ENCODE data around the gene ANKRD23. TPM values are rescaled to one million over a fixed set of nuclear protein-coding genes. Genes with fewer than 3 reads are reported as not detected.

ANKRD23 gene
- polyA plus RNA-seq, 1 donor = 13.8 TPM

DNA sequence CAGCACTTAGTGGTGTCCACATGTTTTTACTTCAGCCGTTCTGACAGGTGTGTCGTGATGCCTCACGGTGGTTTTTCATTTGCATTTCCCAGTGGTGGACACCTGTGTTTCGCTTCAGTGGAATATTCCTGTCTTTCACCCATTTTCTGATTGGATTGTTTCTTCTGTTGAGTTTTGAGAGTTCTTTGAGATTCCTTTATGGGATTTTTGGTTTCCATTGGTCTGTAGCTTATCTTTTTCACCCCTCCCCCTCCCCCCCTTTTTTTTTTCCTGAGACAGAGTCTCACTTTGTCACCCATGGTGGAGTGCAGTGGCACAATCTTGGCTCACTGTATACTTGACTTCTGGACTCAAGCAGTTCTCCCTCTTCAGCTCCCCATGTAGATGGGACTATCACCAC, 8.0 kb downstream of the ANKRD23 start:
- no peak for DNase-seq

- DNase-seq = no peak
Observed at GRCh38 chr2:96832754-96833507, 10.9 kb downstream of the ANKRD23 start.

DNA sequence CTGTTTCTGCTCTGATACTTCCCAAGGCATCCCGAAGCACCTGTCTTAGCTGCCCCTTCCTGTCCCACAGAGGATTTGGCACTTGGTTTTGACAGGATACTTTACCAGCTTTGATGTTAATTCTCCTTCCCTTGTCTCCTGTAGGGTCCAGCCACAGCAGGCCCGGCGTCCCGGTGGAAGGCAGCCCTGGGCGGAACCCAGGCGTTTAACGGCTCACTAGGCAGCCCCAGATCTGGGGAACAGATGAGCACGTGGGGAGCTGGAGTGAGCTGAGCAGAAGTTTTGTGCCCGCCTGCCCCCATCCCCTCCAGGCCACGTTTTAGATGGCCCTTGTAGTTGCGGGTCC, 11.4 kb downstream of the ANKRD23 start:
- no peak for DNase-seq

- DNase-seq = no peak
Observed at GRCh38 chr2:96831679-96832078, 12.1 kb downstream of the ANKRD23 start.

DNA sequence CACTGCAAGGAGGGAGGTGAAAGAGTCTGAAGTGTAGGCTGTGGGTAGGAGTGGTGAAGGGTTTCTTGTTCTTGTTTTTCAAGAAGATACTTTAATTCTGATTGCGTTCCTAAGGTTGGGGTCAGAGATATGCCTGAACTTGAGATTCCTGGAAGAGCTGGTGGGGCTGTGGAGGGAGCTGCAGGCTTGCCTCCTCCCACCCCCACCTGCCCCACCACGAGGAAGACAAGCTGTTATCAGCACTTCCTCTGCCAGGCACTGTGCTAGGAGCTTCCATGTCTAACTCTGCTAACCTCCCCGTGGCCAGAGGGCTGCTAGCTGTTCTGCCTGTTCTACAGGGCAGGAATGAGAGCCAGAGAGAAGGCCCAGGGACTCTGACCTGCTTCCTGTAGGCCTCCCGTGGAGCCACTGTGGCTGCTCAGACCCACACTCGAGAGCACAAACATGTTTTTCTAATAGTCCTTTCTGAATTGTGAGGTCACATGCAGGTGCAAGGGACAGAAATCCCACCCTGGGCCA, 13.7 kb downstream of the ANKRD23 start:
- DNase-seq = no peak

DNA sequence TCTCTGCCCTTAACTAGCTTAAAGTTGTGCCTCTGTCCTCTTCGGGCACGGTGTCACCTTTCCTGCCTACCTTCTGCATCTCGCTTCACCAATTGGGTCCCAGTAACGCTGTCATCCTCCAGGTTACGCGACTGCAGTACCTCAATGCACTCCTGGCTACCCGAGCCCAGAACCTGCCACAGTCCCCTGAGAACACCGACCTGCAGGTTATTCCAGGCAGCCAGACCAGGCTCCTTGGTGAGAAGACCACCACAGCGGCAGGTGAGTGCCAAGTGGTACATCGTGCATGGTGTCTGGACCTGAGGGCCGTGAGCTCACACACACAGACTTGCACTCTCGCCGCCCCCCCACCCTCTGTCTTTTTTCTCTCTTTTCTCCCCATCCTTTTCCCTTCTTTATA, 14.9 kb downstream of the ANKRD23 start:
- DNase-seq = no peak

- DNase-seq = no peak
Observed at GRCh38 chr2:96828436-96828835, 15.4 kb downstream of the ANKRD23 start.

DNA sequence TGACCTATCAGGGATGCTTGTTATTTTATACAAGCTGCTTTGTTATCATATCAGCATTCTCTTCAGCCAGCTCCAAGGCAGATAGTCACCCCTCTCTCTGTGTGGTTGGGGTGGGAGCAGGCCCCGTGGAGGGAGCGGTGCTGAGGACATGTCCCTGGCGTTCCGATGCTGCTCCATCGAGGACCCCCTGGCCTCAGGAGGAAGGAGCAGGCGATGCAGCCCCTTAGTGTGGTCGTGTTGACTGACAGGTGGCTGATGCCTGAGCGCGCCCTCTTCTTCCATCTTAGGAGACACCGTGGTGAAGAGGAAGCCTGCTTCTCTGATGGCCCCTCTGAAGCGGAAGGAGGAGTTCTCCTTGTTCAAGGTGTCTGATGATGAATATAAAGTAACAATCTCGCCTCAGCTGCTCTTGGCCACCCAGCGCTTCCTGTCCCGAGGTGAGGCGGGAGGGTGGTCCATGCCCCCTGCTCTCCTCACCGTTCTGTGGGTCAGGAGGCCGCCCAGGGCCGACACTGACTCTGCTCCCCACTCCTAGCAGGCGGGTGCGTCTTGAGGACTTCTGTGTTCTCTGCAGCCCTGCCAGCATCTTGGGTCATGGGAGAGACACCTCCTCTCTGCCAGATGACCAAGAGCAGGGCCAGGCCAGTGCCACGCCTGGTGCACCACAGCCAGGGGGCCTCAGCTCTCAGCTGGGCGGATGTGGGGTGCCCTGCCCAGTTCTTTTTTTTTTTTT, 17.1 kb downstream of the ANKRD23 start:
- no peak for DNase-seq

- DNase-seq = no peak
Observed at GRCh38 chr2:96825057-96825456, 18.8 kb downstream of the ANKRD23 start.

DNA sequence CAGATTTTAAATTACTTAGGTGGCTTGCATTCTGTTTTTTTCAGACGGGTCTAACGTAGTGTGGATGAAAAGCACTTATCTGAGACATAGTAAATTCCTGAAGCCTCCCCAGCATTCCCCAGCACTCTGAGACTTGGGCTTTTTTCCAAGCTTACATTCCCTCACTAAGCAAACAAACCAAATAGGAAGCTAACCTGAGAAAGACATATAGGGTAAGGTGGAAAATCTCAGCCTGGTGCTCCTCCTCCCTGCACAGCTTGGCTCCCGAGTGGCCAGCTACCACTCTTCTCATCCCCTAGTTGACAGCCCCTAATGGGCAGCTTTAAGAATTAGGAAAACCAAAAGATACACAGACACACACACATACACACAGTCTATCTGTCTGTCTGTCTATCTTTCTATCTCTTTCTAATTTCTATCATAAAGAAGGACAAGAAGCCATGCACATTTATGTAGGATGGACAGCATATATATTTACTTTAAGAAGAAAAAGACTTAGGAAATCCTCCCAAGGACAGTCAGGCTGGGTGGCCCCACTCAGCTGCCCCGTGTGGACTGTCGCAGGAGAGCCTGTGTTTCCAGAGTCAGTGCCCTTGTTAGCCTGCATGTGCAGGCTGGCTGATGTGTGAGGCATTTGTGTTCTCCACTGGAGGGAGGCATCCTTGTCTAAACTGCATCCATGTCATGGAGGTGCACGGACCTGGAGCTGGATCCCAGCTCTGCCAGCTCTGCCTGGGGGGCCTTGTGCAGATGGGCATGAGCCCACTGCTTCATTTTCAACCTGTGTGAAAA, 19.5 kb downstream of the ANKRD23 start:
- DNase-seq = no peak

- DNase-seq = no peak
Observed at GRCh38 chr2:96823198-96823597, 20.6 kb downstream of the ANKRD23 start.

- DNase-seq = no peak
Observed at GRCh38 chr2:96822786-96823185, 21.0 kb downstream of the ANKRD23 start.

DNA sequence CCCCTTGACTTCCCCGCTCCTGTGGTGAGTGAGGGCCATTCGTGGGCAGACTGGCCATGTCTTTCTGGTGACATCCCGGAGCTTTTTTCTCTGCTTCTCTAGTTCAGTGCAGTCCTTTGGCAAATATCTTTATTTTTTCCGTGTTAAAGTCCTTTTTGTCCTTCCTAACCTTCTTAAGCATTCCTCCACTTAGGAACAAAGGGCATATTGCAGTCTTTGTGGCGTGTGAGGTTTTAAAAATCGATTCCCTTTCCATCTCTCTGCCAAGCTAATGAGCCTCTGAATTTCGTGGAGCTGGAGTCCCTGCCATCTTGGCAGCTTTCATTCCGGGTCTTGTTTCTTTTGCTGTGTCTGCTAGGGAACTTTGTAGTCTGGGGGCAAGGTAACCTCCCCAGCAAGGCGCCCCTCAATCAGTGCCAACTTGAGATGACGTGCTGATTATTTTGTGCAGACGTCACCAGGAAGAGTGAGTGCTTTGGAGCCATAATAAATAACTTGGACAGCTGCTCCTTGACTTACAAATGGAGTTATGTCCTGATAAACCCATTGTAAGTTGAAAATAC, 22.6 kb downstream of the ANKRD23 start:
- DNase-seq = no peak

GRCh38 chr2:96819876-96820511, 23.8 kb downstream of the ANKRD23 start:
- no peak for DNase-seq

DNA sequence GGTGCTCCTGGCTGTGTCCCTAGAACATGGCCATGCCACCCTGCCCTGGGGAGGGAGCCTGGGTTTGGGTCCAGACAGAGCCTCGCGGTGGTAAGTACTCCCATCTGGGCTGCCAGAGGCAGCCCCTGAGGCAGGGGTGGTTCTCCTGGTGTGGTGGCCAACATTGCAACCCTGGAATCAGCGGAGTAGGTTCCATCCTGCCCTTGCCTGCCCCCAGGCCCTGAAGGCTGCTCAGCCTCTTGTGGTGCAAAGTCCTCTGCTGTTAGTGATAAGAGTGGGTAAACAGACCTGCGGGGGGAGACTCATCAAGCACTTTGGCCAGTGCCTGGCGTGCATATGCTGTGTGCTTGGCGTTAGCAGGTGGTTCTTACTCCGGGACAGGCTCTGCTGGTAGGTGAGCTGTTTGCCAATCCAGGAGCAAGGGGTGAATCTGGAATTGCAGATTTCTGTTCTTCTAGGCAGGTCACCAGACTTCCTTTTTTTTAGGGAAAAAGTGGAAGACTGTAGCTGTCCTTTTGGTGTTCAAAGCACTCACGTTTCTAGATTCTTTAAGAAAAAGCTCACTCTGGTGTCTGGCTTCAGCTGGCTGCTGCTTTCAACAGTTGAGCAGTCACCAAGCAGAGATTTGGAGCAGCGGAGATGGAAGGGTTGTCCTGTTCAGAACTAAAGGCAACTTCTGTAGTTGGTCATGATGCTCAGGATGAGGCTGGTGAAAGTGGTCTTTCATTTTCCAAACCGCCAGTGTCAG, 24.5 kb downstream of the ANKRD23 start:
- DNase-seq = no peak

- no peak for DNase-seq
Observed at GRCh38 chr2:96817882-96818281, 25.9 kb downstream of the ANKRD23 start.

GRCh38 chr2:96816836-96817702, 26.8 kb downstream of the ANKRD23 start:
- no peak for DNase-seq

- DNase-seq = peak; percentile 94
Observed at GRCh38 chr2:96816127-96816835, 27.5 kb downstream of the ANKRD23 start, which contains the start of gene CNNM3. Gene CNNM3, plus strand, starts transcription at chr2:96816268. Its CDS starts 10 bp downstream, at chr2:96816278.

DNA sequence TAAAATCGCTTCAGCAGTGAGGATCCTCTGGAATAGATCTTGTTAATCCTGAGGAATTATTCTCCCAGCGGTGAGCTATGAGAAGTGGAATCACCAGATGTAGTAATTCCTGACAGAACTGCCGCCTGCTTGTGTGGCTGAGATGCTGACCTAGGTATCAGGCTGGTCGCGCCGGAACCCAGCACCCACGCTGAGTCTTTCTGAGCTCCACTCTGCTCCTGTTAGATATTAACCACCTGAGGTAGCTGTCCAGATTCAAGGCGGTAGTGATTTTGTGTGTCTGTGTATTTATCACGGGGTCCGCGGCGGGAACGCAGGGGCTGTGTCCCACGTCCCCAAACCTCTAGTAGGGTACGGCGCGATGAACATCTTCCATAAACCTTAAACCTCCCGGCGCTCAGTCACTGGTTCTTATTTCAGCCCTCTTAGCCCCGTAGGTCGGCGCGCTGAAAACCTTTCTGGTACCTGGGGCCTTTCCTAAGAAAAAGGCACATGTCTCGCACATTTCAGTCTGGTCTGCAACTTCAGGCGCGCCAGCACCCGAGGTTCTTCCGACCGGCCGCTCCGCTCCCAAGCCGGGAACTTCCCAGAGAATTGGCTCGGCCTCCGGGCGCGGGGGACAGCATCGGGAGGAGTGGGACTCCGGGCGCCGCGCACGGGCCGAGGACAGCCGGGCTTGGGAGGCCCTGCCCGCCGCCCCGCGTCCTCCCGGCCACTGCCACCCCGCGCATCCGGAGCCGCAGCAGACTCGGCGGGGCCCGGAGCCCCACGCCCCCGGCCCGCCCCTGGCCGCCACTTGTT, 28.3 kb downstream of the ANKRD23 start:
- no peak for DNase-seq

Data from hindlimb muscle (tissue), 1 donor.